GM12878 (cell line): Measurements from ENCODE around the gene VWA8. TPM values are rescaled to one million over a fixed set of nuclear protein-coding genes. Genes with fewer than 3 reads are reported as not detected.

Experiments used
- BHLHE40 ChIP-seq, 2 experiments: fragments of 450-650 bp in 1 of 2; IDR thresholded peaks; 2 replicates each; pipeline ENCODE4 v1.6.1; 2011 to 2017; ENCODE audit warnings: low read depth in 2 of 2, borderline replicate concordance in 1 of 2, improper control_type of control experiment in 1 of 2, low read length in 1 of 2, mild to moderate bottlenecking in 1 of 2
- CBX5 ChIP-seq: sonication (generic); IDR thresholded peaks from 2 replicates; pipeline ENCODE4 v1.6.1; 2016; ENCODE audit warnings: low read depth, moderate library complexity, mild to moderate bottlenecking, inconsistent platforms
- CEBPB ChIP-seq, 2 experiments: fragments of 150-350 bp in 1 of 2; IDR thresholded peaks; 2 replicates each; pipeline ENCODE4 v1.6.1; 2012 to 2014; ENCODE audit warnings: low read depth in 2 of 2, low read length in 2 of 2, borderline replicate concordance in 1 of 2, inconsistent platforms in 1 of 2
- CHD2 ChIP-seq: IDR thresholded peaks from 2 replicates; pipeline ENCODE4 v1.6.1; 2011; ENCODE audit warnings: low read depth, low read length, improper control_type of control experiment, borderline replicate concordance
- CREB1 ChIP-seq: IDR thresholded peaks from 2 replicates; pipeline ENCODE4 v1.6.1; 2012; ENCODE audit warnings: low read depth, mild to moderate bottlenecking, inconsistent platforms
- CREM ChIP-seq: IDR thresholded peaks from 2 replicates; pipeline ENCODE4 v1.6.1; 2014; ENCODE audit warnings: antibody characterized with exemption, low read depth
- E2F8 ChIP-seq: fragments of 450-650 bp; IDR thresholded peaks from 2 replicates; pipeline ENCODE4 v1.6.1; 2018; ENCODE audit warnings: mild to moderate bottlenecking, low read depth, moderate library complexity; ENCODE audit not compliant: partially characterized antibody
- HDAC2 ChIP-seq: fragments of 200-600 bp; sonication (generic); IDR thresholded peaks from 2 replicates; pipeline ENCODE4 v1.6.1; 2017
- IKZF1 ChIP-seq: fragments of 450-650 bp; conservative IDR thresholded peaks from 2 replicates; pipeline ENCODE4 v1.6.1; 2017; ENCODE audit warnings: antibody characterized with exemption, mild to moderate bottlenecking
- IKZF2 ChIP-seq, 2 experiments: fragments of 450-650 bp; IDR thresholded peaks; 2 replicates each; pipeline ENCODE4 v1.6.1; 2017; ENCODE audit warnings: mild to moderate bottlenecking in 2 of 2, moderate library complexity in 2 of 2
- JUNB ChIP-seq: IDR thresholded peaks from 2 replicates; pipeline ENCODE4 v1.6.1; 2016; ENCODE audit warnings: antibody characterized with exemption, mild to moderate bottlenecking
- MEF2B ChIP-seq: fragments of 450-650 bp; IDR thresholded peaks from 2 replicates; pipeline ENCODE4 v1.6.1; 2018; ENCODE audit warnings: mild to moderate bottlenecking, moderate library complexity; ENCODE audit not compliant: partially characterized antibody, poor library complexity, severe bottlenecking
- MLLT1 ChIP-seq: fragments of 450-650 bp; IDR thresholded peaks from 2 replicates; pipeline ENCODE4 v1.6.1; 2016; ENCODE audit warnings: mild to moderate bottlenecking
- MTA3 ChIP-seq: IDR thresholded peaks from 2 replicates; pipeline ENCODE4 v1.6.1; 2012; ENCODE audit warnings: low read length, inconsistent platforms, borderline replicate concordance
- POU2F2 ChIP-seq: IDR thresholded peaks from 3 replicates; pipeline ENCODE4 v1.6.1; 2011; ENCODE audit warnings: low read depth, mild to moderate bottlenecking, low read length, borderline replicate concordance
- RAD51 ChIP-seq: fragments of 450-650 bp; IDR thresholded peaks from 2 replicates; pipeline ENCODE4 v1.6.1; 2016; ENCODE audit warnings: moderate library complexity, mild to moderate bottlenecking, inconsistent platforms
- RCOR1 ChIP-seq: conservative IDR thresholded peaks from 2 replicates; pipeline ENCODE4 v1.6.1; 2012; ENCODE audit warnings: low read depth, low read length, improper control_type of control experiment
- SUZ12 ChIP-seq: fragments of 200-600 bp; sonication (generic); IDR thresholded peaks from one replicate; pipeline ENCODE4 v1.6.1; 2018; ENCODE audit warnings: antibody characterized with exemption, mild to moderate bottlenecking; ENCODE audit not compliant: unreplicated experiment
- ZNF217 ChIP-seq: fragments of 450-650 bp; IDR thresholded peaks from 2 replicates; pipeline ENCODE4 v1.6.1; 2017; ENCODE audit warnings: antibody characterized with exemption, mild to moderate bottlenecking
- ZNF687 ChIP-seq: fragments of 450-650 bp; IDR thresholded peaks from 2 replicates; pipeline ENCODE4 v1.6.1; 2017; ENCODE audit warnings: mild to moderate bottlenecking, moderate library complexity
- polyA plus RNA-seq, 11 experiments: library from polyadenylated mRNA; depleted of rRNA in 4 of 11; unstranded in 6 of 11; stranded (reverse) in 5 of 11; fragments of >200 nt; fragmentation: Nextera tagmentation in 4 of 11; fragmentation: Illumina TruSeq in 1 of 11; extraction: Ambion mirVana in 4 of 11; extraction: Trizol in 1 of 11; gene quantifications; 1 replicate in 1 of 11; 2 replicates in 10 of 11; pipeline versions ENCODE4 v1.2.1 to v1.2.3, GENCODE V29; 2011 to 2016; ENCODE audit warnings: inconsistent platforms in 2 of 11, missing spikeins in 2 of 11, low read depth in 1 of 11
- total RNA-seq, 4 experiments: library from RNA; depleted of rRNA in 3 of 4; stranded (reverse); fragments of >200 nt in 3 of 4; fragmentation: Illumina TruSeq in 1 of 4; extraction: Trizol in 1 of 4; gene quantifications; 2 replicates each; pipeline versions ENCODE4 v1.2.1 to v1.2.3, GENCODE V29; 2013 to 2021

The VWA8 gene
- total and polyA plus RNA-seq, 10 of the 15 experiments (the other 5 are each of a cell fraction or from before 2014, with no cell fraction given): 3.0 to 21.8 (median 13.5) TPM

GRCh38 chr13:41916173-41916954 lies 44.5 kb downstream of the VWA8 start (continued):
- TF ChIP-seq MEF2B (peak; percentile 99), CEBPB (IDR thresholded peaks at IDR 0.05; ENCODE audit: borderline replicate concordance in 1 of 2, low read depth in 2 of 2, low read length in 2 of 2) (peak in 1 of 2 experiments; percentile 97; a peak in 1 of 4 replicates), CREB1 (peak; percentile 72), CREM (peak; percentile 93), IKZF1 (peak; percentile 88), IKZF2 (IDR thresholded peaks at IDR 0.05) (peak; percentile 89 to 93), RAD51 (peak; percentile 62), RCOR1 (peak; percentile 88; the same call in 1 of the 2 replicates), HDAC2 (no peak), SUZ12 (no peak), MLLT1 (peak; percentile 94), JUNB (peak; percentile 92), ZNF687 (peak; percentile 29; the same call in 1 of the 2 replicates), ZNF217 (peak; percentile 99), CBX5 (peak; percentile 98), BHLHE40 (IDR thresholded peaks at IDR 0.05; ENCODE audit: borderline replicate concordance in 1 of 2, low read depth in 2 of 2, low read length in 1 of 2) (peak; percentile 75 to 88), E2F8 (peak; percentile 40), POU2F2 (peak; percentile 78; the same call in 1 of the 3 replicates), CHD2 (peak; percentile 85; the same call in 1 of the 2 replicates), MTA3 (peak; percentile 98; the same call in 1 of the 2 replicates)
